ENCODE data around the gene PPARGC1A.

Gene PPARGC1A

DNA sequence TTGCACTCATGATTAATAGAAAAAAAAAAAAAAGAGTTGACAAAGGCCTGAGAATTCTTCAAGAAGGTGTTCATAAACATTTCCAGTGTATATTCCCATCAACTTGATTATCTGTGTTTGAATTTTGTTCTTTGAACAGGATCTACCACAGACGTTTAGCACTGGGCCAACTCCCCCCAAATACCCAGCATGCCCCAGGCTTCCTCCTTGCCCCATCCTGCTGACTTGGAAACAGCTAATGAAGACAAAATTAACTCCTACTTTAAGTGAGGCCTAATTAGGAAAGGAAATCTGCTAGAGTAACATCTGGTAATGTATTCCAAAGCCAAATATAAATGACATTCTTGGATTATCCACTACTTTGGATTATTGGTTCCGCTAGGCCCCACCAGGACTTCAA, 52.5 kb downstream of the PPARGC1A start:
- no peak for DNase-seq

DNA sequence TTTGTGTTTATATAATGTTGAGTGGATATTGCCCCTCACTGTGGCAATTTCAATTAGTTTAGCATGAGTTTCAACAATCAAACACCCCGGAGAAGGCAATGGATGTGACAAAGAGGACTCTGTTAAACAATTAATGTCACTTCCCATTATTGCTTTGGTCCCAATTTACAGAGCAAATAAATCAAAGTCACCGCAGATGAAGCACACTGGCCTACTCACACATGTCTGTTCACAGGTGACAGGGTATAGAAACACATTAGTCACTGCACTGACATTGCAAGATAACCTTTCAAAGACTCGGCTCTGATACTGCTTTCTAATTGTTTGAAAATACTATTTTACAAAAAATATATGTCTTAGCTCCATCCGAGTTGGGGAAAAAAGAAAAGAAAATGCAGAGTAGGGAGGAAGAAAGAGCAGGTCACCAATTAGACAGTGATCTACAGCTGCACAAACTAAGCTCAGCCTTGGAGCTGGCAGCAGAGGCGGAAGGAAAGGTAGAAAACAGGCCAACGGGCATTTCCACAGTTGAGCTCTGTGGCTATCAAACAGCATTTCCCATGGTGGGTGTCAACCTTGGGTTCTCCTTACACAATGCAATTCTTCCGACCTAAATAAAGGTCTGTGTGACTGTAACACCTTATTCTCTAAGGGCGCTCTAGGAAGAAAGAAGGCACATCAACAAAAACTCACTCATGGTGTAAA, 53.9 kb downstream of the PPARGC1A start:
- no peak for DNase-seq

DNA sequence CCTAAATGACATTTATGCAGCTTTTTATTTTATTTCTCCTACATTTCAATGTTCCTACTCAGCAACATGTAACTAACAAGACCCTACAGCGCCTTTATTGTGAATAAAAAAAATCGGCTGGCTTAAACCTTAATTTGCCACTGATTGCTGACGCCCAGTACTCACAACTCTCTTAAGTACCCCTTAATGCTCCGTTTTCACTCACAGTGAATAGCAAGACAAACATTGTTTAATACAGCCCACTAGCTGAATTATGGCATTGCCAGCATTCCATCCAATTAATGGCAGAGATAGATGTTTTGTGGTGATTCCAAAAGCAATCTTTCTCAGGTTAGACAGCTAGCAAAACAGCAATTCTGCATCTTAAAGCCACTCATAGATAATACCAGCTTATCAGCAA, 61.1 kb downstream of the PPARGC1A start:
- DNase-seq: no peak

DNA sequence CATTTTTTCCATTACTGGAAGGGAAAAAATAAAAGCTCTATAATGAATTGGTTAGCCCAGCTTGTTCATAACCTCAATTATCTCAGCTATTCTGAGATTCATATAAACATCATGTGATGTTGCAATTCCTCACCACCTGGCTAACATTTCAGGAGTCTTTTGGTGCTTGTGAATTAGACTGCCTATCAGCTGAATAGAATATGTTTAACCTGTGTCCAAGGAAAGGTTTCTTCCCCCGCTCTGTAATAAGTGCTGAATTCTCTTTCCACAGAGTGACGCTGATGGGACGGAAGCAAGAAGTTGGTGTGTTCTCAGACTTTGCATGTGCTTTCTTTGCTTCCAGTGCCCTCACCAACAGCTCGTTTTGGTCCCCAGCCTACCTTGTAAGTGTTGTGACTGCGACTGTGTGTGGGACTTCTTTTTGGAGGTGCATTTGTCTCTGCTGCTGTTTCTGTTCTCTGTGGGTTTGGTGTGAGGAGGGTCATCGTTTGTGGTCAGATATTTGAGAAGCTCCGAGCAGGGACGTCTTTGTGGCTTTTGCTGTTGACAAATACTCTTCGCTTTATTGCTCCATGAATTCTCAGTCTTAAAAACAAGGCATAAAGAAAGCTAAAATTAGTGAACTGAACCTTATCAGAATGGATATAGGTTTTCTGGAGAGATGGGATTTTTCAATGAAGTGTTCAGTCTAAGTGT, 61.7 kb downstream of the PPARGC1A start:
- no peak for DNase-seq

DNA sequence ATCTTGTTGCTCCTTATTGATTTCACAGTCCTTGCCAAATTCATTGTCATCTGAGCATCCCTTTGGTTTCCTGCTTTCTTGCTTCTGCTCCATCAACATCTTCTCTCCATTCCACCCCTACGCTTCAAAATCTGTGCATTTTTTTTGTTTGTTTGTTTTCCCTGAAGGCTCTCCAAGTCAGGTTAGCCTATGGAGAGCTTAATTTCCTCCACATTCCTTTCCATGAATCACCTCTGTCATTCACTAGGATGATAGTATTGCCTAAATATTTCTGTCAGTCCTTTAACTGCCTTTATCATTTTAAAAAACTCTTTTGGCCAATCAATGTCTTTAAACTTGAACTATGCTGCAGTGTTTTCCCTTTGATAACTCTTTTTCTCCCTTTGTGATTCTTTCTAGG, 67.7 kb downstream of the PPARGC1A start:
- DNase-seq: no peak

DNA sequence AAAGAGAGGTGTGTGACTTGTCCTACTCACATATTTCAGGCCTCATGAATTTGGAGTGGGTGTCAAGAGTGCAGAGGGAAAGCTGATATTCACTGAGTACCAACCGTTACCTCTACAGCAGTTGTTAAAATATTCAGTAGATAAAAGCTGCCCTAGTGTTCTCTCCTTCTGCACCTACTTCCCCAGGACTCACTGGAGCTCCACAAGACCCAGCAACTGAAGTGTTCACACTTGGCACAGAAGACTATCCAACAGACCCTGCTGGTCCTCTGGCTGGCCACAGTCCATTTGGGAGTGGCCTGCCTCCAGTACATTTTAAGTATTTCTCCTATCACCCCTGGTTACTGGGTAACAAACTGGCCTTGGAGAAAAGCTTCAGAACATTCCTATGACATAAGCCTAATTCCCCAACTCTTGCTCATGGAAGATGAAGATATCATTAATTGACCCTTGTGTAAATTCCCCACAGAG, 70.8 kb downstream of the PPARGC1A start:
- DNase-seq: no peak

DNA sequence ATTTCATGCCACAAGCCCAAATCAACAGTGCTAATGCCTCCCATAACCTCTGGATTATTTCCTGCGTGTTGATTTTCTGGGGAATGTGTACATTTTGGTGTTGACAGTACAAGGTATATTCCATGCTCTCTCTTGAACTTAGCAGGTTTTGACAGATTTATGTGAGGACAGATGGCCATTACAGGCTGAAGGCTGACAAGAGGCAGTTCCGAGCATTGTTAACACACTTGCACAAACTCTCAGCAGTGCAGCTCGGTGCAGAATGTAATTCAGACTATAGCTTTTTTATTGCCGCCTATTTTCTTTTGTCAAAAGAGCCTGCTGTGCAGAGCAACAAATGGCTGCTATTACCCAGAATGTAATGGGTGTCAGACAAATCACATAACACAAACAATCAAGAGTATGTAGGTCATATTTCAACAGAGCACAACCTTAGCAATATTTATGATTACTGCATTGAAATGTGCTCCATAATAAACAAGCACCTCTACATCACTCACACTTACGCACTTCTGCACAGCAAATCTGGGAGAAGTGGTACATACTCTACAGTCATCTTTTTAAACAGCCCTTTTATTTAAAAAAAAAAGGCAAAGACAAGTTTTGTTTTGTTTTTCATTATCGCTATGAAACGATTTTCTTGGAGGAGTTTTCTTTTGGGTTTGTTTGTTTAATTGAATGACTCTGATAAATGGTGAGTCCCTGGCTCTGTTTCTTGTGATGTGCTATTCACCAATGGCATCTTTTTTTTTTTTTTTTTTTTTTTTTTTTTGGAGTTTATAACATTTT, 71.6 kb downstream of the PPARGC1A start:
- DNase-seq: no peak

DNA sequence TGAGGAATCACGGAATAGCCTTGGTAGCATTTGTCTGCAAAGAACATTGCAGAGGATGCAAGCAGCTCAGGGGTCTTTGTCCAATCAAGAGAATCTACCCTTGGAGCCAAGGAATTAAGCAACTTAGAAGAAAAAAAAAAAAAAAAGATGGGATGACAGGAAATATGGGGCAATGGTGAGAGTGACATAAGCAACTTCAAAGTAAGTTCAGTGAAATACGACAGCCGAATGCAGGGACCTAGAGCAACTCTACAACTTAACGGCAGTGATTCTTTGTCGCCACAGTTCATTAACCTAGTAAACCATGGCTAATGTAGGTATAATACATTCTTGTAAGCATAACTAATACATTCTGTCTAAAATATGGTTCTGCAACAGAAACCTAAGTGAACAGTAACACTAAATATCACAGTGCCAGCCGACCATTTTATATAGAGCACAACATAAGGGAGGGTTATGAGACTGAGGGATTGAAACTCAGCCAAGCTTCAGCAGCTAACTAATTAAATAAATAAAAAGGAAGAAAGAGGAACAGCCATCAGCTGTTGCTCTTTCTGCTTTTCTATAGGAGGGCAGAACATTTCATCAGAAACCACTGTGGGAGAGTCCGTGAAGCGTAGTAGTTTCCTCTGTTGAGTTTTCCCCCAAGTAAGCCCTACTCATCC, 74.7 kb downstream of the PPARGC1A start:
- no peak for DNase-seq

DNA sequence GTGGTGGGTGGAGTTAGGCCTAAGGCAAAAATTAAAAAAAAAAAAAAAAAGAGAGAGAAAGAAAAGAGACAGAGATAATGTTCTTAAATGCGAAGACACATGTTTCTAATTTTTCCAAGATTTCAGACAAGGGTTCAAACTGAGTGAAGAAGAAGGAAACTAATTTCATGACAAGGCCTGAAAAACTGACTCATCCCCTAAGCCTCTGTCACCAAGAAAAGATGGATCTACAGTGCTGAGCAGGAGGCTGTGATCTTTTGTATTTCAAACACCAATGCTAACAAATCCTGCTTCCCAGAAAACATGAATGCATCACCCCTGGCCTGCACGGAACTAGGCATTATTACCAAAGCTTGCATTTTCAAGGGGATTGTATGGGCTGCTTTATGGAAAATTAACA, 75.3 kb downstream of the PPARGC1A start:
- DNase-seq: no peak

DNA sequence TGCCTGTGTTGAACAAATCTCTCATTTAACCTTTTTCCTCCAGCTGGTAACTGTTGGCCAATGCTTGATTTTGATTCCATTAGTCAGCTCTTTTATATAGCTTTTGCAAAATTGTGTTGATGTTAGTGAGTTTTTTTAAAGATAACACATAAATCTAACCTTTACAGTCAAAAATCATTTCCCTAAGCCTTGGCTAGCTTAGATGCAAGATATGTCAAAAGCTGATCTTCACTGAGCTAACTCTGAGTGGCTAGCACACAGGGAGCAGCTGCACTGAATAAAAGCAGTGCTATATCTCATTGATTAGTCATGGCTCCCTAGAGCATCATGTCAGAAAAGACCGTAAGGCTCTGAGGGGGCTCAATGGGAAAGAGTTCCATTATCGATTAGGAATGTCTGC, 78.7 kb downstream of the PPARGC1A start:
- DNase-seq: no peak

DNA sequence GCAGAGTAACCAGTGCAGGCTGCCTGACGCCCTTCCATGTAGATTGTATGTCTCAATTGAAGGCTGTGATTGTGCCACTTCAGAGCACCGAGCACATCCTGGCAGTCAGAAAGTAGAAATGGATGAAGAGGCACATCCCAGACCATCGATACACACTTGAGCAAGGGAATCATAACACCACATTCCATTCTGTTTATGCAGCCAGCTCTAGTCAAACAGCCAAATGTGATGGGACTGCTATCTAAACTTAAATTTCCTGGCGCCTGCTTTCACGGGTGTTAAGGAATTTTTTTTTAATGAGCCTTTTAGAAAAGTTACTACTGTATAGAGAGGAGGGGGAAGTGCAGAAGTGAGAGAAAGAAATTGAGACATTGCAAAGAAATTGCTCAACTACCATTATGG, 84.4 kb downstream of the PPARGC1A start:
- DNase-seq: no peak

DNA sequence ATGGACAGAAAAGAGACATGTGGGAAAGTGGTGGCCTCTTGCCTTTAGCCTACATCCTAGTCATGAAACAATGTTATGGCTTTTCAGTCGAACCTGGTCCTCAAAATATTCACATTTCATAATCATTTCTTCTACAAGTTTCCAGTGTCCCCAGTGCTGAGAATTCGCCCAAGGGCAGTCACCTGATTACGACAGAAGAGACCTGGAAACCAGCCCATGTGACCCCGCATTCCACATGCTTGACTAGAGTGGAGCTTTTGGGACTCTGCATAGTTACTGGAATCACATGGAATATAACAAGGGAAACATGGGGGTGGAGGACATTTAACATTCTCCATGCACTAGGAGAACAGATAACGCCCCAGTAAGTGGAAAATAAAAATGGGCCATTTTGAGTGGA, 100.1 kb downstream of the PPARGC1A start:
- DNase-seq: no peak

DNA sequence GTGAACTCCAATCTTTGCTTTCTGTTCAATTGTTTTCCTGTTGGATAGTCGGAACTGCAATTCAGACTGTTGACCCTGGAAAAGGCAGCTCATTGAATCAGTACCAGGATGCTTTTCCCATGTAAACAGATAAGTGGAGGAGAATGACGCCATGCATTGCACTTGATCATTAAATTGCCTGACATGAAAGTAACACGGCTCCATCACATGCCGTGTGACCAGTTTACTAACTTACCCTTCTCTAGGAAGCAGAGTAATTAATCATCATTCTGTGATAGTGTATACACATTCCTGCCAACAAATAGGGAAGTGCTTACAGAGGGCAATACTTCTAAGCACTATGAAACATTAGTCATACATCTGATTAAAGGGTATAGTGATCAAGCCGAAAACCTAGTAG, 101.4 kb downstream of the PPARGC1A start:
- DNase-seq: no peak

DNA sequence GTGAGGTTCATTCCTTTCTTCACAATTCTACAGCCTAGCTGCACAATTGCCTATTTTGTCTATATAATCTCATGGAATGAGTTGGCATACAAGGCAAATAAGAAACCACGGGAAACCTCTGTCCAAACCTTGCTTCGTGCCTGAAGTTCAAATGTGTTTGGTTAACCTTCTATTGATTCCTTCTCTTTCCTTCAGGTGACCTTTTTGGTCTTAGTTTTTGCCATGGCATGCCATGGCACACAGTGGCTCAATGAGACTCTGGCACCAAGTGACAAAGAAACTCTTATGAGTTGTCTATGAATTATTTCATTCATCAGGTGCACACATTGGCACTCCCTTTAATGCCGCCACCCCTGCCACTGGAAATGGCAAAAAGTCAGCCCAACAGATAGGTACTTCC, 101.8 kb downstream of the PPARGC1A start:
- no peak for DNase-seq

DNA sequence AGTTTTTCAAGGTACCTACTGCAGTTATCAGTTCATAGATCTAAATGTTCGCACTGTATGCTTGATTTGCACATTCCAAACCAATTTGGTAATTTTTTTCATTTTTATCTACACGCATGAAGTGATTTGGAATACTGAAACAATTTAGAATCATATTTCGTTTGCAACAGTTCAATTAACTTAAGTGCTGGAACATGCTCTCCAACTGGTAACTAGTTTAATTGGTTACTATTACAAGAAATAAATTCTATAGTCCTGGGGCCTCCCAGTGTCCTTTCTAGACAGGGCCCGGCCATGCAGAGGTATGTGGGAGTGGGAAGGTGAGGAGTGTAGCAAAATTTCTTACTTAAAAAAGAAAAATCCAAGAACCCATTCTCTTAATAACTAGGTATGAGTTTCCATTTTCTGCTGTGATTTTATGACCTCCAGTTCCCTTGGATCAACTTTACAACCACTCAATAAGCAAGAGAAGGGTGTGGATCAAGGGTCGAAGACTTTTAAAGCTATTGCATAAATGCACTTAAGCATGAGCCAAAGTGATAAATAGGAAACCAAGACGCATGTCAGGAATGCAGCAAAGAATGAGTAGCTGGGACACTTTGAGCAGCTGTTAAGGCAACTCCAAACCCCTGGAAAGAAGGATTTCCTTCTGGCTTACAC, 106.9 kb downstream of the PPARGC1A start:
- no peak for DNase-seq

DNA sequence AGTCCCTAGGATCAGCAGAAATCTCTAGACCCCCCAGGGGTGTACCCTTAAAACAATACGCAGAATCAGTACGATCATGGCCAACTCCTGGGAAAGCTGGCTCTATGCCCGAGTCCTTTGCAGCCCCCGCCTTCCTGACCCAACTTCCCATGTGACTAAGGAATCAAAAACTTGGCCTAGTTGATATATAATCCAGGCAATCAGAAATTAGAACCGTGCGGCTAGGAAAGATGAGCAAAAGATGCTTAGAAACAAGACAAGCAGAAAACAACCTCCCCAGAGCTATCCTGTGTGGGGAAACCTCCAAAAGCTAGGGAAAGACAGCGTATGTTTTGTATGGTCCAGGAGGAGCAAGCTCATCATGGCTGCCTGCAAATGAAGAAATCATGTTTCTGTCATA, 110.0 kb downstream of the PPARGC1A start:
- no peak for DNase-seq

DNA sequence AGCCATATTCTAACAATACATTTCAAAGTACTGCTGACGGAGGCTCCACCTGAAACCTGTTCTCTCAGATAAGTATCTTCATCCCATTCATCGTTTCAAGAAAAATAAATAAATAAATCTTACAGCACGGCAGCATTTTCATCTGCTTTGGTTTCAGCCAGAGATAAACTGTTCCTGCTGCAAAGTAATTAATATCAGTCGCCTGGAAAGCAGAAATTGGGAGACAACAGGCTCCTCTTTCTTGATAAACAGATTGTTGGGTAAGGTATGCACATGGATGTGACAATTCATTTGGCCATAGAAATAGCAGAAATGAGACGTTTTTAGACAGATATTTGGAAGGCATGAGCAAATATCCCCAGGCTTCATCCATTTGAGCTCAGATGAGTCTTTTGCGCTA, 110.4 kb downstream of the PPARGC1A start:
- DNase-seq: no peak

DNA sequence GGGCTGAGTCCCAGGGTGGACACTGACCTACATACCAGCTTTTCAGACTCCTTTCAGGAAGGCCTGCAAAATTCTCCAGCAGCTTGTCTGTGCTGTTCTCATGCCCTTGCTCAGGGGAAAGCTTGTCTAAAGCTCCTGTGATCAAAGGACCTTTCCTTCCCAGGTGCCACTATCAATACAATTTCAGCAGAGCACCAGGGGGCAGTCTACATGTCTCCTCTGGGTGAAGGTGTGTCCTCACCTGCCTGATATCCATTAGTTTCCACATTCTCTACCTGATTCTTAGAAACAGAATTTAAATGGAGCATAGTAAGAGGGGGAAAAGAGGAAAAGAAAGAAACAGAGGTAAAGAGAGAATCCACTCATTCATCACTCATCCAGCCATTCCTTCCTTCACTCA, 114.2 kb downstream of the PPARGC1A start:
- no peak for DNase-seq

DNA sequence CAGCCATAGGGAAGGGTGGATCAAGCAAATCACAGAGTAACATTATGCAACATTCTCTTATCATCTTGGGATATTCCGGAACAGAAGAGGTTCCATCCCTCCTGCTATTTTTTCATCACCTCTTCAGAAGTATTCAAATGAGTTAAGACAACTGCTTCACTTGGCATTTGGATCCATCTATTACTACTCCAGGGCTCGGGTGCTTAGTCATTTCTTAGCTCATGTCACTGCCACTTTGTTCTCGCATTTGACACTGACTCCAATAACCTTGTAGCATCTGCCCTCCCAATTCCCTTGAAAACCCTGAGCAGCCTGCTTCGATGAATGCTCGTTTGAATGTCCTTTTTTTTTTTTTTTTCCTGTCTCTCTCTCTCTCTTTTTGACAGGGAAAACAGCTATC, 114.9 kb downstream of the PPARGC1A start:
- no peak for DNase-seq

DNA sequence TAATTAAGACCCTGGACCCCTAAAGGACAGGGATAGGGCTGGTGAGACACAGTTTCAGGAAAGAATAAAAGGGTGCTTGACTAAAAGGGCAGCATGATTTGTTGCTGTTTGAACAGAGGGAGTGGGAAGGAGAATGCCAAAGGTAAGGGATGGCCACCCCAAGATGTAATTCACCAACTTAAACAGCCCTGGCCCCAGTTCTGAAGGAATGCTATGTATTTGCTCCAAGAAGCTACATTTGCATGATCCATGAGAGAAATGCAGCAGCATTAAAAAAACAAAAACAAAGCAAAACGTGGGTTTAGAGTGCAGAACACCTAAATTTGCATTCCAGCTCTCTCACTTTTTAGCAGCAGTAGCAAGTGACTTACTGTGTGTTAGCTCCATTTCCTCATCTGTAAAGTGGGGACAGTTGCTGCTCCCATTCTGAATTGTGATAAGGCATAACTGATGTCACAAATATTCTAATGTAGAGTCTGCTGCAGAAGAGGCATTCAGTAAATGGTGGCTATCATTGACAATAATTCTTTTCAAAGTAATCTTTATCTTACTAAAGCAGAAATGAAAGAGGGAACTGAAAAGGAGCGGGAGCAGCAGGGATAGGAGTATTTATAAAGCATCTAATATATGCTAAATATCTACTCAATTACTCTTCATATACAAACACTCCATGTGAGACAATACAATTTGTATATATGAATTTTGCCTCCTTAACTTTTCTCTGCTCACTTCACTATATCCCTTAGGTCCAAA, 115.8 kb downstream of the PPARGC1A start:
- no peak for DNase-seq

DNA sequence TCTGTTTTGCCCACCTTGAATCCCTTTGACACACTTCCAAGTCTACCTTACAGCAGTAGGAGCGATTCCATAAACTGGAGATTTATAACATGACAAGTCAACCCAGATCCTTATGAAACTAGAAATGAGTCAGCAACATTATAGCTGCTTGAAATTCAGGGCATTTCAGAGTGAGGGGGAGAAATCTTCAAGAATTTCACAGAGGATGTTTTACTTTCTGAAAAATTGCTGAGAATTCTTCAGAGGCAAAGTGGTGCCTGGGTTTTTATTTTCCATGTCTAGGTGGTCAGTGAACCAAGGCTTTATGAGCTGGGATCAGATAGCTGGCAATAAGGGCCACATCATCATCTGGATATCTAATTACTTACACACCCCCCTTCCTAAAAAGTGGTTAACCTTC, 119.8 kb downstream of the PPARGC1A start:
- DNase-seq: no peak

DNA sequence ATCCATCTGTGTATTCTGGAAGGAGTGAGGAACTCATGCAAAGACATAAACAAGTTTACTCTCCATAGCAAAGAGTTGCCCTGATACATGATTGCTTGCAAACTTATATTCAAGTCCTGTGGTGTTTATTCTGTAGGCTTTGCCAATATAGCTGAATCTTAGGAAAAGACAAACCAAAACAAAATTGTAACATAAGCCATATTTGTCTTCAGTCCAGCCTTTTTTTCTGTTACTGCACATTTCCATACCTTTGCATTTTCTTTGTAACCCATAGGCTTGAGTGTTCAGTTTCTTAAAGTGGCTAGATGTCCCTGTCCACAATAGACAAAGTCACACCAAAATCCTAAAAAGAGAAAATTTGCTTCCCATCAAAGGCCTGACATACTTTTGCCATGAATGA, 120.4 kb downstream of the PPARGC1A start:
- DNase-seq: no peak

Measured in right hindlimb (tissue), 1 donor.